ENCODE results near the gene SLC37A3.
A peak's percentile ranks its signal among the peaks of the same experiment; 100 is the strongest.

SLC37A3 gene

GRCh38 chr7:140440593-140440992 is 42.3 kb upstream of the SLC37A3 start:
- no peak overlapping the region for H2AK5ac ChIP-seq (ENCODE audit: low read depth, low read length)
- H3K9me3 ChIP-seq (replicated peaks in 1 of 2; ENCODE audit: control insufficient read depth in 2 of 2, insufficient read depth in 1 of 2, low read depth in 1 of 2, low read length in 2 of 2): no peaks in the 10 kb centered on the region
- DNase-seq (ENCODE audit: low spot score): no peak
- H4K91ac ChIP-seq (ENCODE audit: low read depth, low read length, poor library complexity): no peak overlapping the region
- no peak overlapping the region for H3K9ac ChIP-seq (ENCODE audit: low read depth, low read length, poor library complexity)
- no peak overlapping the region for H3K23ac ChIP-seq (ENCODE audit: low read depth, low read length, poor library complexity)
- H3K18ac ChIP-seq (ENCODE audit: low read length): no peak overlapping the region
- no peak overlapping the region for H3K4ac ChIP-seq (ENCODE audit: low read length)
- H3K27me3 ChIP-seq (ENCODE audit: control insufficient read depth in 3 of 3, insufficient read depth in 3 of 3, low read depth in 1 of 3, low read length in 3 of 3): no peaks in the 10 kb centered on the region
- no peaks in the 10 kb centered on the region for H3K79me1 ChIP-seq (ENCODE audit: low read depth, low read length)
- H2AFZ ChIP-seq (ENCODE audit: low read length): no peak overlapping the region
- H2BK120ac ChIP-seq (ENCODE audit: low read depth, low read length): no peak overlapping the region
- no peak overlapping the region for H3K27ac ChIP-seq (replicated peaks; ENCODE audit: low read length)
- H3K4me3 ChIP-seq (ENCODE audit: low read length in 2 of 2): no peak overlapping the region
- H4K8ac ChIP-seq (ENCODE audit: low read depth, low read length): no peak overlapping the region
- no peaks in the 10 kb centered on the region for H3K4me1 ChIP-seq (ENCODE audit: control insufficient read depth in 2 of 2, insufficient read depth in 1 of 2, low read depth in 1 of 2, low read length in 2 of 2)
- H3K36me3 ChIP-seq (replicated peaks in 1 of 2; ENCODE audit: control insufficient read depth in 2 of 2, insufficient read depth in 2 of 2, low read length in 2 of 2): no peaks in the 10 kb centered on the region
- WGBS, 2 donors (ENCODE audit: extremely low coverage in 2 of 2, insufficient read length in 2 of 2, insufficient replicate concordance in 1 of 2): no CpG with 5 or more reads among the region's 3 CpGs
- H2BK15ac ChIP-seq (ENCODE audit: low read length): no peak overlapping the region
- no peak overlapping the region for H3K14ac ChIP-seq (ENCODE audit: low read length)
- H2BK5ac ChIP-seq (ENCODE audit: low read length): no peak overlapping the region
- H2BK12ac ChIP-seq (ENCODE audit: low read length): no peak overlapping the region
- H3K4me2 ChIP-seq (ENCODE audit: insufficient read depth, low read length, poor library complexity, severe bottlenecking): no peak overlapping the region

DNA sequence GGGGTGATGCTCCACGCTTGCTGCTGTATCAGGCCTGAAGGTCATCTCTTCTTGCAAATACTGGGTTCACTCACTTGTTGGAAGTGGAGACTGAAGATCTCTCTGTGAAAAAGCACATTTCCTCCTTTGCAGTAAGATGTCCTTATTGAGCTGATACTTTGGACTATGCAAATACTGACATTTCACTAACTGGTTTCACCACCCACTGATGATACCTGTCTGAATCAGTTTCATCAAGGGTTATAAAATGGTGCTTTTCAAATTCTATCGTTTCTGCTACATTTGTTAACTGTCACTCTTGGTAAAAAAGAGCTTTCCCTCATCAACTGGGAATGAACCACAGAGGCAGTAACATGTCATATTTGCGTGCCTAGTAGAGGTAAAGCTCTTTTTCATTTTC is 41.0 kb upstream of the SLC37A3 start:
- H3K4me2 ChIP-seq (ENCODE audit: insufficient read depth, low read length, poor library complexity, severe bottlenecking): no peak overlapping the region
- H3K18ac ChIP-seq (ENCODE audit: low read length): no peak overlapping the region
- H3K4ac ChIP-seq (ENCODE audit: low read length): no peak overlapping the region
- no peak overlapping the region for H3K27ac ChIP-seq (replicated peaks; ENCODE audit: low read length)
- H3K4me3 ChIP-seq (ENCODE audit: low read length in 2 of 2): no peak overlapping the region
- H2BK5ac ChIP-seq (ENCODE audit: low read length): no peak overlapping the region
- WGBS, 2 donors (ENCODE audit: extremely low coverage in 2 of 2, insufficient read length in 2 of 2, insufficient replicate concordance in 1 of 2): no CpG with 5 or more reads among the region's 3 CpGs
- no peak overlapping the region for H3K23ac ChIP-seq (ENCODE audit: low read depth, low read length, poor library complexity)
- no peak overlapping the region for H2BK12ac ChIP-seq (ENCODE audit: low read length)
- no peaks in the 10 kb centered on the region for H3K36me3 ChIP-seq (replicated peaks in 1 of 2; ENCODE audit: control insufficient read depth in 2 of 2, insufficient read depth in 2 of 2, low read length in 2 of 2)
- H2AK5ac ChIP-seq (ENCODE audit: low read depth, low read length): no peak overlapping the region
- H2AFZ ChIP-seq (ENCODE audit: low read length): no peak overlapping the region
- H3K9ac ChIP-seq (ENCODE audit: low read depth, low read length, poor library complexity): no peak overlapping the region
- no peak overlapping the region for H2BK120ac ChIP-seq (ENCODE audit: low read depth, low read length)
- no peaks in the 10 kb centered on the region for H3K4me1 ChIP-seq (ENCODE audit: control insufficient read depth in 2 of 2, insufficient read depth in 1 of 2, low read depth in 1 of 2, low read length in 2 of 2)
- H3K14ac ChIP-seq (ENCODE audit: low read length): no peak overlapping the region
- no peak overlapping the region for H4K91ac ChIP-seq (ENCODE audit: low read depth, low read length, poor library complexity)
- no peaks in the 10 kb centered on the region for H3K9me3 ChIP-seq (replicated peaks in 1 of 2; ENCODE audit: control insufficient read depth in 2 of 2, insufficient read depth in 1 of 2, low read depth in 1 of 2, low read length in 2 of 2)
- no peaks in the 10 kb centered on the region for H3K27me3 ChIP-seq (ENCODE audit: control insufficient read depth in 3 of 3, insufficient read depth in 3 of 3, low read depth in 1 of 3, low read length in 3 of 3)
- H4K8ac ChIP-seq (ENCODE audit: low read depth, low read length): no peak overlapping the region
- no peak for DNase-seq (ENCODE audit: low spot score)
- no peaks in the 10 kb centered on the region for H3K79me1 ChIP-seq (ENCODE audit: low read depth, low read length)
- no peak overlapping the region for H2BK15ac ChIP-seq (ENCODE audit: low read length)

DNA sequence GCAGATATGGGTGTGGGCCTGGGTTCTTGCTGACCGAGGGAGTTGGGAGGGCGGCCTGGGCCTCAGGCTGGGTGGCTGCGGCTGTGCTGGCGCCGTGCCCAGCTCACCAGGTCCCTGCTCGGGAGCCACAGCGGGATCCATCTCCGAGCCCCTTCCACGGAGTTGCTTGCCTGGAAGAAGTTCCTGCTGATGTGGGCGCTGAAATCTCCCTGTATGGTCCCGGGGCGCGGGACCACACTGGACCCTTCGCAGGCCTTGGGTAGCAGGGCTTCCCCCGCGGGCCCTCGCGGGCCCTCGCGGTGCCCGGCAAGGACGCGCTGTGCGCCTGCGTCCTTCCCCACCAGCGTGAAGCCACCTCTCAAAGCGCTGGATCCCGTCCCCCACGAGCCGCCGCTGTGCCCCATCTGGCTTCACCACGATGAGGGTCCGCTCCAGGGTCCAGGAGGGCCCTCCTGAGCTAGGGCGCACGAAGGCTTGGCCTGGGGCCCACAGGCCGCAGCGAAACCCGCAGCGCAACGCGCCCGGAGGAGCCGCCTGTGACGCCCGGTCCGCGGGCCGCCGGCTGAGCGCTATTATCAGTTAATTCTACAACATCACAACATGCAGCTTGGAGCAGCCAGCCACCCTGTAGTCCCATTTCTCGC is 37.0 kb upstream of the SLC37A3 start:
- Histone ChIP-seq H3K79me1 (ENCODE audit: low read depth, low read length) (no peaks in the 10 kb centered on the region), H4K91ac (ENCODE audit: low read depth, low read length, poor library complexity) (no peak overlapping the region), H3K4me1 (ENCODE audit: control insufficient read depth in 2 of 2, insufficient read depth in 1 of 2, low read depth in 1 of 2, low read length in 2 of 2) (no peaks in the 10 kb centered on the region), H3K4me3 (ENCODE audit: low read length in 2 of 2) (peak overlapping the region in 1 of 2 donors; percentile 65), H3K4me2 (ENCODE audit: insufficient read depth, low read length, poor library complexity, severe bottlenecking) (no peak overlapping the region), H3K9ac (ENCODE audit: low read depth, low read length, poor library complexity) (peak overlapping the region; percentile 38), H3K27me3 (ENCODE audit: control insufficient read depth in 3 of 3, insufficient read depth in 3 of 3, low read depth in 1 of 3, low read length in 3 of 3) (no peaks in the 10 kb centered on the region), H2BK120ac (ENCODE audit: low read depth, low read length) (no peak overlapping the region), H3K14ac (ENCODE audit: low read length) (no peak overlapping the region), H2AFZ (ENCODE audit: low read length) (no peak overlapping the region), H3K9me3 (replicated peaks in 1 of 2; ENCODE audit: control insufficient read depth in 2 of 2, insufficient read depth in 1 of 2, low read depth in 1 of 2, low read length in 2 of 2) (peaks cover 0 to 2% of the 10 kb centered on the region in 2 donors), H2BK15ac (ENCODE audit: low read length) (peak overlapping the region; percentile 9), H4K8ac (ENCODE audit: low read depth, low read length) (no peak overlapping the region), H2BK5ac (ENCODE audit: low read length) (no peak overlapping the region), H2AK5ac (ENCODE audit: low read depth, low read length) (no peak overlapping the region), H3K4ac (ENCODE audit: low read length) (no peak overlapping the region), H3K18ac (ENCODE audit: low read length) (peak overlapping the region; percentile 70), H2BK12ac (ENCODE audit: low read length) (no peak overlapping the region), H3K27ac (replicated peaks; ENCODE audit: low read length) (no peak overlapping the region), H3K36me3 (replicated peaks in 1 of 2; ENCODE audit: control insufficient read depth in 2 of 2, insufficient read depth in 2 of 2, low read length in 2 of 2) (no peaks in the 10 kb centered on the region), H3K23ac (ENCODE audit: low read depth, low read length, poor library complexity) (peak overlapping the region; percentile 44)
- WGBS, 2 donors (ENCODE audit: extremely low coverage in 2 of 2, insufficient read length in 2 of 2, insufficient replicate concordance in 1 of 2): no CpG with 5 or more reads among the region's 51 CpGs
- DNase-seq (ENCODE audit: low spot score): no peak

- Histone ChIP-seq H3K4me3 (ENCODE audit: low read length in 2 of 2) (no peak overlapping the region), H2BK120ac (ENCODE audit: low read depth, low read length) (no peak overlapping the region), H3K9ac (ENCODE audit: low read depth, low read length, poor library complexity) (no peak overlapping the region), H3K9me3 (replicated peaks in 1 of 2; ENCODE audit: control insufficient read depth in 2 of 2, insufficient read depth in 1 of 2, low read depth in 1 of 2, low read length in 2 of 2) (peaks cover 0 to 2% of the 10 kb centered on the region in 2 donors), H4K91ac (ENCODE audit: low read depth, low read length, poor library complexity) (no peak overlapping the region), H3K27me3 (ENCODE audit: control insufficient read depth in 3 of 3, insufficient read depth in 3 of 3, low read depth in 1 of 3, low read length in 3 of 3) (no peaks in the 10 kb centered on the region), H3K79me1 (ENCODE audit: low read depth, low read length) (no peaks in the 10 kb centered on the region), H4K8ac (ENCODE audit: low read depth, low read length) (no peak overlapping the region), H2AK5ac (ENCODE audit: low read depth, low read length) (no peak overlapping the region), H3K27ac (replicated peaks; ENCODE audit: low read length) (no peak overlapping the region), H3K4me1 (ENCODE audit: control insufficient read depth in 2 of 2, insufficient read depth in 1 of 2, low read depth in 1 of 2, low read length in 2 of 2) (no peaks in the 10 kb centered on the region), H3K4me2 (ENCODE audit: insufficient read depth, low read length, poor library complexity, severe bottlenecking) (no peak overlapping the region), H3K4ac (ENCODE audit: low read length) (no peak overlapping the region), H2AFZ (ENCODE audit: low read length) (no peak overlapping the region), H2BK5ac (ENCODE audit: low read length) (no peak overlapping the region), H2BK15ac (ENCODE audit: low read length) (no peak overlapping the region), H3K18ac (ENCODE audit: low read length) (no peak overlapping the region), H2BK12ac (ENCODE audit: low read length) (no peak overlapping the region), H3K23ac (ENCODE audit: low read depth, low read length, poor library complexity) (no peak overlapping the region), H3K14ac (ENCODE audit: low read length) (no peak overlapping the region), H3K36me3 (replicated peaks in 1 of 2; ENCODE audit: control insufficient read depth in 2 of 2, insufficient read depth in 2 of 2, low read length in 2 of 2) (no peaks in the 10 kb centered on the region)
- DNase-seq (ENCODE audit: low spot score): no peak
- WGBS, 2 donors (ENCODE audit: extremely low coverage in 2 of 2, insufficient read length in 2 of 2, insufficient replicate concordance in 1 of 2): no CpG with 5 or more reads among the region's 3 CpGs
Observed at GRCh38 chr7:140433396-140433795, 35.1 kb upstream of the SLC37A3 start.
